HepG2 (cell line): Measurements from ENCODE around the gene MAN1A1.

Experiments used
- EHMT2 ChIP-seq: fragments of 200-600 bp; sonication (generic); IDR thresholded peaks from 2 replicates; pipeline ENCODE4 v1.7.0; 2017; ENCODE audit warnings: antibody characterized with exemption, low read depth, low read length, borderline replicate concordance
- POLR2A ChIP-seq, 2 experiments: IDR thresholded peaks; 2 replicates each; pipeline ENCODE4 v1.6.1; 2011; ENCODE audit warnings: low read depth in 2 of 2, low read length in 2 of 2, mild to moderate bottlenecking in 1 of 2, moderate library complexity in 1 of 2; ENCODE audit not compliant: insufficient read depth in 1 of 2
- POLR2AphosphoS5 ChIP-seq: IDR thresholded peaks from 2 replicates; pipeline ENCODE4 v1.6.1; 2012; ENCODE audit warnings: low read depth, low read length
- PTBP1 ChIP-seq: fragments of 200-400 bp; formaldehyde crosslinking; IDR thresholded peaks from 2 replicates; pipeline ENCODE4 v1.6.1; 2018; ENCODE audit warnings: low read length, low read depth; ENCODE audit not compliant: poor library complexity, severe bottlenecking
- ZNF350 ChIP-seq: sonication (generic); formaldehyde crosslinking; IDR thresholded peaks from 2 replicates; pipeline ENCODE4 v1.4.0; 2020; ENCODE audit warnings: mild to moderate bottlenecking, low read depth, missing genetic modification reagents, borderline replicate concordance
- ZNF790 ChIP-seq: sonication (generic); formaldehyde crosslinking; IDR thresholded peaks from 2 replicates; pipeline ENCODE4 v1.8.0; 2022; ENCODE audit warnings: missing genetic modification reagents, mild to moderate bottlenecking, borderline replicate concordance
- TF ChIP-seq, protein P1 (sequence below): sonication (generic); formaldehyde crosslinking; IDR thresholded peaks from 2 replicates; pipeline ENCODE4 v1.8.1; 2023; ENCODE audit warnings: mild to moderate bottlenecking, missing genetic modification reagents
- TF ChIP-seq, protein P2 (sequence below): sonication (generic); formaldehyde crosslinking; IDR thresholded peaks from 2 replicates; pipeline ENCODE4 v1.4.0; 2020; ENCODE audit warnings: missing genetic modification reagents, mild to moderate bottlenecking, borderline replicate concordance

DNA sequence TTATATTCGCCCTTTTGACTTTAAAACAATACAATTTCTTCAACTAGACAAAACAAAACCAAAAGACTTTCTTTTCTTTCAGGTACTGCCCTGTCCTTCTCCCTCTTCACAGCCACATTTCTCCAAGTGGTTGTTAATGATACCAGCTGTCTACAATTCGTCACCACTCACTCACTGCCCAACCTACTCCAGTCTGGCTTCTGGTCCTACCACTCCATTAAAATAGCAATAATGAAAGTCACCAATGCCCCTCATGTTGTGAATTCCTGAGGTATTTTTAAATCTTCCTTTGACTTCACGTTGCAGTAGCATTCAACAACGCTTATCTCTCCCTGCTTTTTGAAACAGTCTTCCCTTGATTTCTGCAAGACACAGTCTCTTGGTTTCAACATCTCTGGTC is 11.6 kb upstream of the MAN1A1 start:
- TF ChIP-seq EHMT2: no peak
- TF ChIP-seq ZNF350 (CRISPR knock-in tag): no peak
- TF ChIP-seq, protein P1, sequence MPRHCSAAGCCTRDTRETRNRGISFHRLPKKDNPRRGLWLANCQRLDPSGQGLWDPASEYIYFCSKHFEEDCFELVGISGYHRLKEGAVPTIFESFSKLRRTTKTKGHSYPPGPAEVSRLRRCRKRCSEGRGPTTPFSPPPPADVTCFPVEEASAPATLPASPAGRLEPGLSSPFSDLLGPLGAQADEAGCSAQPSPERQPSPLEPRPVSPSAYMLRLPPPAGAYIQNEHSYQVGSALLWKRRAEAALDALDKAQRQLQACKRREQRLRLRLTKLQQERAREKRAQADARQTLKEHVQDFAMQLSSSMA (CRISPR knock-in tag): no peak
- no peak for TF ChIP-seq POLR2A (IDR thresholded peaks at IDR 0.05; ENCODE audit: insufficient read depth in 1 of 2, low read depth in 2 of 2, low read length in 2 of 2)
- TF ChIP-seq, protein P2, sequence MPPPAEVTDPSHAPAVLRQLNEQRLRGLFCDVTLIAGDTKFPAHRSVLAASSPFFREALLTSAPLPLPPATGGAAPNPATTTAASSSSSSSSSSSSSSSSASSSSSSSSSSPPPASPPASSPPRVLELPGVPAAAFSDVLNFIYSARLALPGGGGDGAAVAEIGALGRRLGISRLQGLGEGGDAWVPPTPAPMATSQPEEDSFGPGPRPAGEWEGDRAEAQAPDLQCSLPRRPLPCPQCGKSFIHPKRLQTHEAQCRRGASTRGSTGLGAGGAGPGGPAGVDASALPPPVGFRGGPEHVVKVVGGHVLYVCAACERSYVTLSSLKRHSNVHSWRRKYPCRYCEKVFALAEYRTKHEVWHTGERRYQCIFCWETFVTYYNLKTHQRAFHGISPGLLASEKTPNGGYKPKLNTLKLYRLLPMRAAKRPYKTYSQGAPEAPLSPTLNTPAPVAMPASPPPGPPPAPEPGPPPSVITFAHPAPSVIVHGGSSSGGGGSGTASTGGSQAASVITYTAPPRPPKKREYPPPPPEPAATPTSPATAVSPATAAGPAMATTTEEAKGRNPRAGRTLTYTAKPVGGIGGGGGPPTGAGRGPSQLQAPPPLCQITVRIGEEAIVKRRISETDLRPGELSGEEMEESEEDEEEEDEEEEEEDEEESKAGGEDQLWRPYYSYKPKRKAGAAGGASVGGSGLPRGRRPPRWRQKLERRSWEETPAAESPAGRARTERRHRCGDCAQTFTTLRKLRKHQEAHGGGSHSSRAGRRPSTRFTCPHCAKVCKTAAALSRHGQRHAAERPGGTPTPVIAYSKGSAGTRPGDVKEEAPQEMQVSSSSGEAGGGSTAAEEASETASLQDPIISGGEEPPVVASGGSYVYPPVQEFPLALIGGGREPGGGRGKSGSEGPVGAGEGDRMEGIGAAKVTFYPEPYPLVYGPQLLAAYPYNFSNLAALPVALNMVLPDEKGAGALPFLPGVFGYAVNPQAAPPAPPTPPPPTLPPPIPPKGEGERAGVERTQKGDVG (CRISPR knock-in tag): no peak
- TF ChIP-seq PTBP1: no peak
- TF ChIP-seq POLR2AphosphoS5: no peak
- TF ChIP-seq ZNF790 (CRISPR knock-in tag): no peak
